ENCODE measurements around the gene CCNL2. TPM values are rescaled to one million over a fixed set of nuclear protein-coding genes. Genes with fewer than 3 reads are reported as not detected.
A peak's percentile ranks its signal among the peaks of the same experiment; 100 is the strongest.

CCNL2 gene
- total RNA-seq, 1 experiment from 2014 or later, result 35.2 TPM

DNA sequence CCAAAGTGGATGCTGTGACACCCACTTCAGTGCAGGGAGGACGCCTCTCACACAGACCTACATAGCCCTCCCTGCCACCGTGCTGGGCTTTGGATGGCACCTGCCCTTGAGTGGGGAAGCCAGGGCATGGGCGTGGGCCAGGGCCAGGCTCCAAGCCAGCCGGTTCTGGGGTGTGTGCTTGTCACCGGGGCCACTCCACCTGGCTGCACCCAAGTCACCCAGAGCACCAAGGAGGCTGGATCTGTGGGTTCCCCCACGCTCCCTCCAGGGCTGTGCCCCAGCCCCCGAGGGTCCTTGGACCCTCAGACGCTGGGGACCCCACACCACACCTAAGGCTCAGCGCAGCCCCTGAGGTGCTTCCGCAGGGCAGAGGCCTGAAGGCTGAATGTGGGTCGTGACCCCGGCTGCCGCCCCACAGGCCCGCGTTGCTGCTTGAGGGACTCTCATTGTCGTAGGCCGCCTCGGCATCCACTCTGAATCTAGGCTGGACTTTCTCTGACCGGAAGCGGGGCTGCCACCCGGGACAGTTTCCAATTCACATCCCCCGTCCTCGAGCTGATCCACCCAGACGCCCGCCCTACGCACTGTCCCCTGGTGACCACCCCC lies 42.2 kb downstream of the CCNL2 start:
- peak; percentile 22 for DNase-seq (ENCODE audit: low read depth)

DNA sequence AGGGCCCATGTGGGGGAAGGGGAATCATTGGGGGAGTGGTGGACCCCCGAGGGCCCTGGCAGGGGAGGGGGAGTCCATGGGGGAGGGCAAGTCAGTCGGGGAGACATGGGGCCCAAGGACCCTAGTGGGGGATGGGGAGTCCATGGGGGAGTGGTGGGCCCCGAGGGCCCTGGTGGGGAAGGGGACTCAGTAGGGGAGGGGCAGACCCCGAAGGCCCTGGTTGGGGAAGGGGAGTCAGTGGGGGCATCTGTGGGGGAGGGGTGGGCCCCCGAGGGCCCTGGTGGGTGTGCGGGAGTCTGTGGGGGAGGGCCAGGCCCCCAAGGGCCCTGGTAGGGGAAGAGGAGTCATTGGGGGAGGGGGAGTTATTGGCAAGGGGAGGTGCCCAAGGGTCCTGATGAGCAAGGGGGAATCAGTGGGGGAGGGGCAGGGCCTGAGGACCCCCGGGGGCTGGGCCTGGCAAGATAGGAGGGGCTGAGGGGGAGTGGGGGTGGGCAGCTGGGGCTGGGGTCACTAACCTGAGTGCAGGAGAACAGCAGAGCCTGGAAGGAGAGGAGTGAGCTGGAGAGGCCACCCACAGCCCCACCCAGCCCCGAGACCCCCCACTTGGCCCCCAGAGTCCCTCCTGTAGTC lies 42.9 kb downstream of the CCNL2 start:
- no peak for DNase-seq (ENCODE audit: low read depth)

DNA sequence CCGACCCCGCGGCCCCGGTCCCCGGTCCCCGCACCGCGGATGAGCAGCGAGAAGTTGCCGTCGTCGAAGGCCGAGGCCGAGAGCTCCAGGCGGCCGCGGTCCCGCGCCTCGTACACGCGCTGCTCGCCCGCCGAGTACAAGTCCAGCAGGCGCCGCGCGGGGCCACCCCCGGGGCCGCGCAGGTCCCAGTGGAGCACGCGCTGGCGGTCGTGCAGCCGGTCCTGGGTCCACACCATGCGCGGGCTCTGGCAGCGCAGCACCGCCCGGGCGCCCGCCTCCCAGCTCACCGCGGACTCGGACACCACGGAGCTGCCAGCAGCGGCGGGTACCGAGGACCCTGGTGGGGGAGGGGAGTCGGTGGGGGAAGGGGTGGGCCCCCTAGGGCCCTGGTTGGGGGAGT lies 43.7 kb downstream of the CCNL2 start:
- peak; percentile 25 for DNase-seq (ENCODE audit: low read depth)

DNA sequence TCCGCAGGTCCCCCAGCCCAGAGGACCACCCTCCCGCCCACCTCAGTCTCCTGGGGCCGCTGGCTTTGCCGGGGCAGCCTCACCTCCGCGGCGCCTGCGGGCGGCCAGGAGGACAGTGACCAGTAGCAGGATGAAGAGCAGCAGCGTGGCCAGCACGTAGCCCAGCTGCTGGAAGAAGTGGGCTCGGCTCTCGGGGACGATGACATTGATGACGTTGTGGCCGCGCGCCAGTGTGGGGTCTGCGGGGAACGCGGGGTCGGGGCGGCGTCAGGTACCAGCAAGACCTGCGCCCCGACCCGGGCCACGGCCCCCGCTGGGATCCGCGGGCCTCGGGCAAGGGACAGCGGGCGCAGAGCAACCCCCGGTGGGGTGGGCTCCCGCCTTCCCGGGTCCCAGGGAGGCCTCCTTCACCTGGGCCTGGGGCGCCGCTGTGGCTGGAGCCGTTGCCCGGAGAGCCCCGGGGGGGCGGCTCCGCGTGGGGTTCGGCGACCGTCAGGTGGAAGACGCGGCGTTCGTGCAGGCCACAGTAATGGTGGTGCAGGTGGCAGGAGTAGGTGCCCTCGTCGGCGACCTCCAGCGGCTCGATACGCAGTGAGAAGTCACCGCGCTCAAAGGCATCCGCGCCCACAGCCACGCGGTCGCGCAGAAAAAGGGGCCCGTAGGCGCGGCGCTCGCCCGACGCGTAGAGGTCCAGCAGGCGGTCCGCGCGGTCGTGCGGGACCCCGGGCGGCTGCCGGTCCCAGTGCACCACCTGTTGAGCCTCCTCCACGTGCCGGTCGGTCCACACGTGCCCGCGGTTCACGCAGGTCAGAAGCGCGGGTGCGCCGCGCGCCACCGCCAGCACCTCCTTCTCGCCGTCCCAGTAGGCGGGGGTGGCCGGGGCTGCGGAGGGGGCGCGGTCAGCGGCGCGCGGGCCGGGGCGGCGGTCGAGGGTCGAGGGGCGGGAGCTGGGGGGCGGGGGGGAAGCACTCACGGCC lies 44.6 kb downstream of the CCNL2 start:
- DNase-seq (ENCODE audit: low read depth), result no peak

DNA sequence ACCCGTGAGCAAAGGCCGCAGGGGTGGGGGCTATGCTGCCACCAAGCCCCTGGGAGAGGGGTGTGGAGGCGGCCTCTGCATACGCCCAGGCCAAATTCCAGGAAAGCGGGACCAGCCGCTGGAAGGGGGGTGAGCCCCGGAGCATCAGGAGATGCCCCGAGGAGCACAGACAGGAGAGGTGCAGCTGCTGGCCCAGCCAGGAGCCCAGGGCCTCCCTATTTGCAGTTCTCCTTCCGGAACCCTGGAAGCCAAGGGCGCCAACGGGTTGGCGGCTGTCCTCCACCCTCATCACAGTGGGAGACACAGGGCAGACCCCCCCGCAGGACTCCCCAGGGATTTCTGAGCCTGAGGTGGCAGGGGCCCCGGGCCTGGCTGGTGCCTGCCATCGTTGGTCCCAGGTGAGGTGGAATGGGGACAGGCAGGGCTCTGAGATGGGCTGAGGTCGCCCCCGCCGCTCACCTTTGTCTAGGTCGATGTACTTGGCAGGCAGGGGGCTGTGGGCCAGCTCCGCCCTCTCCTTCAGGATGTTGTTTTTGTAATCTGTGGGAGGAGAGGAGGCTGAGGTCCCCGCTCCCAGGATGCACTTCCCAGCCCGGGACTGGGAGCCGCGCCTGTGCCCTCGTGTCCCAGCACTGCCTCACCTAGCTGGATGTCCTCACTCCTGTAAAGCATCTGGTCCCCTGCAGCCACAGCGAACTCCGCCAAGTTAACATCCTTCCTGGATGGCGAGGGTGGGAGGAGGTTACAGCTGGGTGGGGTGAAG lies 45.6 kb downstream of the CCNL2 start:
- peak; percentile 18 for DNase-seq (ENCODE audit: low read depth)

DNA sequence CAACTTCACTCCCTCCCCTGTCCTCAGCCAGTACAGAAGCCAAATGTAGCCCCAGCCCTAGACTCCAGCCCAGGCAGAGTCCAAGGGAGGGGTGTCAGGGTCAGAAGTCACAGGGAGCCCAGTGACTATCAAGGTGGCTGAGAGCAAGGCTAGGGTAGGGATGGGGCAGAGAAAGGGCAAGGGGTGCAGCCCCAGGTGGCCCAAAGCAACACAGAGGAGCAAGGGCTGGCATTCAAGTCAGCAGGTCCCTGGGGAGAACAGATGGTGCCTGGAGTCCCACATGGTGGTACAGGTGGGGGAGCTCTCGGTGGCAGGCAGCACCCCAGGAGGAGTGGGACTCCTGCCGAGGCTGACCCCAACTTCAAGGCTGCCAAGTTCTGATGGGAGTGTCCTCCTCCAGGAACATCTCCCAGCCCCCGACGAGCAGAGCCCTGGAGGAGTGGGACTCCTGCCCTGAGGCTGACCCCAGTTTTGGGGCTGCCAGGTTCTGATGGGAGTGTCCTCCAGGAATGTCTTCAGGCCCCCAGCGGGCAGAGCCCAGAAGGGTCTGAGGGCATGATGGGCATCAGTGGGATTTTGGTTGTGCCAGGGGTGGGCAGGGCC lies 46.2 kb downstream of the CCNL2 start:
- DNase-seq (ENCODE audit: low read depth), result no peak

DNA sequence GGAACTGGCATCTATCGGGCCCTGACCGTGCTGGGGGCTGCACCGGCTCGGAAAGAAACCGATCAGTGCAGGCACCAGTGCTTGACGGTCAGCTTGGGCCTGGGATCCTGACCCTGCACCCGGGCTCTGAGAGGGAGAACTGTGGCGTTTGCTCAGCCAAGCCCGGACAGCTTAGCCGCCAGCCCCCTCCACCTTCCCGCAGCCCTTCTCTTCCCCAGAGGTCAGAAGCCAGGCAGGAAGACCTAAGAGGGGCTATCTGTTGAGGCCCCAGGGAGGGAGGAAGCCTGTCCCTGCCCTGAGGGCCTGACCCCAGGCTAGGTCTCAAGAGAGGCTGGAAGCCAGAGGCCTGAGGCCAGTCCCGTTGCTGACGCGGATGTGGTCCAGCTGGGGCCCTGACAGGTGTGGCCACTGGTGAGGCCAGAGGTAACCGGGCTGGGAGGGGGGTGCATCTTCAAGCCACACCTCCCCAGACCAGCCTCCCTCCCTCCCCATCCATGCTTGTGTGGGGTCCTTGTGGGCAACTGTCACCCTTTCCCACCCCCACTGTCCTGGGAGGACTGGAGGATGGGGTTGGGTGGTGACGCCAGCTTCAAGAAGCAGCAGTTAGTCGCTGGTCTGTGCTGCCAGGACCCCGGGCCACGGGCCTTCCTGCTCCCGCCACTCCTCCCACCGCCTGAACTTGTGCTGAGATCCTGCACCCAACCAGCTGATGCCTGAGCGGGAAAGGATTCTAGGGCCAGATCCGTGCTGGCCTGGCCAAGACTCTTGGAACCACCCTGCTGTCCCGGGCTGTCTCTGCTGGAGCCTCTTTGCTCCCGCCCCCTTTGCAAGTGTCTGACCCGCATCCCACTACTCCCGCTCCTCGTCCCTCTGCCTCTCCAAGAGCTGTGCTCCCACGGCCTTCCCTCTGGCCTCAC lies 47.4 kb downstream of the CCNL2 start:
- DNase-seq (ENCODE audit: low read depth), result peak; percentile 22

DNA sequence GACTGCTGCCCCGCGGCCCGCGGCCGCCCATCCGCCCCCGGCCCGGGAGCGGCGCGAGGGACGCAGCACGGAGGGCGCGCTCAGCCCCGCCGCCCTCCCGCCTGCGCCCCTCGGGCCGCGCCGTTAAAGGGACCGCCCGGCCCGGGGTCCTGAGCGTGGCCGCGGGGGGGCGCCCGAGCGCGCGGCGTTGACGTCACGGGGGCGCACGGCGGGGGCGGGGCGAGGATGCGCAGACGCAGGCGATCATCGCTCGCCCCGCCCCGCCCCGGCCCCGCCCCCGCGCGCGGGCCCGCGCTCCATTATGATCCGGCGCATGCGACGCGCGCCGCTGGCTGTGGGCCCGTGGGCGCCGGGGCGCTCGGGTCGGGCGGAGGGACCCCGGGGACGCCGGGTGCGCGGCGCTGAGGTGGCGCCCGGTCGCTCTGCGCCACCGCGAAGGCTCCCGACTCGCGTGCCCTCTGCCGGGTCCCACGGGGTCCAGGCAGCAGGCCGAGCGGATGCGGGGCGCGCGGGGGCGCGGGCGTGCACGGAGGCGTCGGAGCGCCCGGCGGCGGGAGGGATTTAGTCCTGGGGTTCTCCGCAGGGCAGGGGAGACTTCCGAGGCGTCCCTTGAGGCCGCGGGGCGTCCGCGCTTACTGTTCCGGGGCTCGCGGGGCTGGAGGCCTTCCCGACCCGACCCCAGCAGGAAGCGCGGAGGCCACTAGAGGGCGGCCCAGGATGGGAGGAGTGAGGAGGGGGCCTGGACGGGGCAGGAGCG lies 49.7 kb downstream of the CCNL2 start, which contains the start of gene DVL1:
Gene DVL1, minus strand, starts transcription at position 163 of the 757 bp plus-strand sequence. CDS start 353 bp downstream, outside the sequence.
- DNase-seq (ENCODE audit: low read depth), result peak; percentile 60

DNA sequence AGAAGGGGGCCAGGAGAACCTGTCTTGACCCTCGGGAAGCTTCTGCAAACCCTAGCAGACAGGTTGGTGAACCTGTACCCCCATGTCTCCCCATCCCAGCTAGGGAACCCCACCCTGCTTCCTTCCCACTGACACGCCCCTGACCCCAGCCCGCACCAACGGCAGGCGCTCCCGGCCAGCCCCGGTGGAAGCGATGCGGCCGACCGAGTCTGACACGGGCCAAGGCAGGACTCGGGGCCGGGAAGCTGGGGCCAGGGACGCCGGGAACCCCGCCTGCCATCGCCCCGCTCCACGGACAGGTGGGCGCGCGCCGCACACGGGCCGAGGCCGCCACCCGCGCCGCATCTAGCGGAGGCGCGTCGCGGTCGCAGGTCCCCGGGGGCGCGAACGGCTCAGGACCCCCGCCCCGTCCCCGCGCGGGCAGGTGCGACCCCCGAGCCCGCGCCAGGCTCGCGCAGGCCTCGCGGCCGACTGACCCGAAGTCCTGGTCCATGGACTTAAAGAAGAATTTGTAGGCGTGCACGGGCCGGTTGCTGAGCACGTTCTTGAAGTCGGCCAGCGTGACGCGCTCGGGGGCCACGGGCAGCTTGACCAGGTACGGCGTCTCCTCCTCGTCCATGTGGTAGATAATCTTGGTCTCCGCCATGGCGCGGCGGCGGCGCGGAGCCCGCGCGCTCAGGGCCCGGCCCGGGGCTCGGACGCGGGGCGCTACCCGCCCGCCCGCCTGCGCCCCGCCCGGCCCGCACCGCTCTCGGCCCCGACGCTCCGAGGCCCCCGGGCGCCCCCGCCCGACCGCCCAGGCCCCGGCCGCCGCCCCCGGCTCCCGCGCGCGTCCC lies 50.5 kb downstream of the CCNL2 start:
- DNase-seq (ENCODE audit: low read depth), result peak; percentile 50

DNA sequence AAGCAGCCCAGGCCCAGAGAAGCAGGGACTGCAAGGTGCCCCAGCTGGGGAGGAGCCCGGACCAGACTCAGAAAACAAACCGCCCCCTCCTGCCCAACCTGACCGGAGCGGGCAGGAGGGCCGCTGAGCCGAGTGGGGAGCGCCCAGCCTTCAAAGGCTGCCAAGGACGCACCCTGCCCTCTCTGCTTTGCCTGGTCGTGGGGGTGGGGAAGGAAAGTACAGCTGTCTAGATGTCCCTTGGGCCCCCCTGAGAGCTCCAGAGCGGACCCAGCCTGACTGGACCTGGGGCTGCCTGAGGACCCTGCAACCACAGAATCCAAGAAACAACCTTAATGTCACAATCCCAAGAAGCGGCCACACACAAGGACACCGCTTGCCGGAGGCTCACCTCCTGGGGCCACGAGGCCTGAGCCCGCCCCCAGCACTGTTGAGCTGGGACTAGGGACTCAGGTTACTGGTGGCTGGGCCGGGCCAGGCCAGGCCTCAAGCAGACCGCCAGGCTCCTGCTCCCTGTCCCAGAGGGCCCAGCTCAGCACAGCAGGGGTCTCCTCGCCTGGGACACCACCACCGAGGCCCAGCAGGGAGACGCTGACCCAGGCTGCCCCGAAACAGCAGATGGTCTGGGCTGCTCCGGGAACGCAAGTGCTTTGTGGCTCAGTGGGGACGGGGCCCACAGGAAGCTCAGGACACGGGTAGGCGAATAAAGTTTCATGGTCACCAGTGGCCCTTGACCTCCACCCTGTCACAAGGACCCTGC lies 51.3 kb downstream of the CCNL2 start:
- DNase-seq (ENCODE audit: low read depth), result peak; percentile 32

DNA sequence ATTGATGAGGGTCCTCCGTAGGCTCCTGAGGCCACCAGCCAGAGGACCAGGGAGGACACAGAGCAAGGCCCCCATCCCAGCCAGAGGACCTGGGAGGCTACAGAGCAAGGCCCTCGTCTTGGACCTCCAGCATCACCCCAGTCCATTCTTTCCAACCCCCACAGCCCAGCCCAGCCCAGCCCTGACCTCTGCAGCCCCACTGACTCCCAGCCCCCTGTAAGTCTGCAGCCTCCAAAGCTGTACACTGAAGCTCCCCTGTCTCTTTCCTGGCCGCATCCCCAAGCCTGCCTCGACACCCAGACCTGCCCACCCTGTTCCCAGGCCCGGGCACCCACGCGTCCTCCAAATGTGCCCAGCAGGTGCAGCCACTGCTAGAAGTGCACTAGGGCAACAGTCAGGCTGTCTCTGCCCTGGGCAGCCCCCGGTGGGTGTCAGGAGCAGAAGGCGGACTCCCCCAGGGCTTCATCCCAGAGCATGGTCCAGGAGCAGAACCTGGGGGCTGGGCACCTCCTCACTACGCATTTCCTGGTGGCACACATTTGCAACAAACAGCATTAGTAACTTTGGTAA lies 52.0 kb downstream of the CCNL2 start:
- no peak for DNase-seq (ENCODE audit: low read depth)

DNA sequence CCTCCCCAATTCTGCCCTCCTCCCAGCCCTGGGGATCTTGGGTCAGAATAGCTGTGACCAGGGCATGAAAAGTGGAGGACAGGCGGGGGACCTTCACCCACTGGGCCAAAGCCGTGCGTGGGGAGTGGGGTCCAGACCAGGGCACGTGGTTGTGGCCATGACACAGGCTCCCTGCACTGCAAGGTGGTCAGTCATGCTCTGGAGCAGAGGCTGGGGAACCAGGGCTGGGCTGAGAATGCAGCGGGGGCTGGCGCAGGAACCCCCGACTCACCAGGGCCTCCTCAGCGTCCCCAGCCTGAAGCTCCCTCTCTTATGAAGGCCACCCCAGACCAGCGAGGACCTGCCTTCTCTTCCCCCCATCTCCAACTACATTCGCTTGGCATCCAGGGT lies 52.6 kb downstream of the CCNL2 start:
- DNase-seq (ENCODE audit: low read depth), result no peak

DNA sequence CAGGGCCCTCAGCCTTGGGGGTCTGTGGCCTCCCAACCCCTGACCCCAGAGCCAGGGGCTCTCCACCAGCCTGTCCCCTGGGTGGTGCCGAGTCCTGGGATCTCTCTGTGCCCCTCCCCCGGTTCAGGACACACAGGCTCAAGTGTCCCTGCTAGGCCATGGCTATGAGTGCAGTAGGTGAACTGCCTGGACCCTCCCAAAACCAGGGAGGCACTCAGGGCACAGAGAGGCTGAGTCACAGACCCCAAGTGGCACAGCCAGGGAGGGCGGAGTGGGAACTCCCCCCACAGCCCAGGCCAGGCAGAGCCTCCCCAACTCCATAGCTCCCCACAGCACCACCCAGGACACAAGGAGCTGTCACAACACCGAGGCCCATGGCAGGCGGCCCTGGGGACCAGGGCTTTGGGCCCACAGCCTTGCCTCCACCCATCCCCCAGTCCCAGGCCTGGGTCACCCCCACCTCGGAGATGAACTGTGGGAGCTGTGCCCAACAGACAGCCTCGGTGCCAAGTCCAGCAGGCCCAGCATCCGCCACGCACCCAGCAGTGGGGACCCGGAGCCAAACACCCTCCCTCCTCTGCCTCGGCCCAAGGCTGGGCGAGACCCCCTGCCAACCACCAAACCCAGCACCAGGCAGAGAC lies 53.2 kb downstream of the CCNL2 start:
- no peak for DNase-seq (ENCODE audit: low read depth)

DNA sequence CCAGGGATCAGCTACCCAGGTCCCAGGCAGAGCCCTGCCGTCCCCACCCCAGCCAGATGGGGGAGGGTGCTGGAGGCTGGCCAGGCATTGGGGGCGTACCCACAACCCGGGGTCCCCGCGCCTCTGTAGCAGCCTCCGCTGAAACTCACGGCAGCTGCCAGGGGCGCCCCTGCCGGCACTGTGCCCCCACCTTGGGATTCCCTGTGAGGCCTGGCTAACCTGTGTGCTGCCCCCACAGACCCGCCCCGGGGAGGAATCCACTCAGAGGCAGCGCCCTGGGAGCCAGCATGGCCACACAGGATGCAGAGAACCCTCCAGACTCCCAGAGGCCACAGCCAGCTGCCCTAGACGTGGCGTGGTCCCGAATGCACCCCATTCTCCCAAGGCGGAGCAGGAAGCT lies 53.8 kb downstream of the CCNL2 start:
- DNase-seq (ENCODE audit: low read depth), result peak; percentile 30

DNA sequence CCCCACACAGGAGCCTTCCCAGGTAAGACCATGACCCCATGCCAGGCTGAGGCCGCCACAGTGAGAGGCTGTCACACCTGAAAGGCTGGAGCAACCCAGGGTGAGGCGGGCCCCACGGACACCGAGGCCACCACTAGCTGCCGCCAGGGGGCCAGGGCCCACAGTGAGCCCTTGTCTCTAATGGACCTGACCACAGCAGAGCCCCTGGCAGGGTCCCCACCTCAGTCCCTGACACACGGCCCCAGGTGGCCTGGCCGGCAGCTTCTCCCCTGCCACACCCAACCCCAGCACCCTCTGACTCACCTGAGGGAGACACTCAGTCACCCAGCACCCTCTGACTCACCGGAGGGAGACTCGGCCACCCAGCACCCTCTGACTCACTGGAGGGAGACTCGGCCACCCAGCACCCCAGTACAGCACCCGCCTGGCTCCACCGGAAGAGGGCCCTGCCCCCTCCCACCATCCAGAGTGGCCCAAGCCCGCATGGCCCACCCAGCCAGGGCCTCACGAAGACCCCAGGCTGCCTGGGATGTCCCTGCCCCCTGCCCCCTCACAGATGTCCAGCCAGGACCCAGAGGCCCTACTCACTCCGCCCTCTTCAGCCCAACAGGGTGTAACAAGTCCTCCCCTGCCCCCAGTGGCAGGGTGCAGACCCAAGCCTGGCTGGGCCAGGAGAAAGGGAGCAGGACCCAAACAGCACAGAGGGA lies 54.3 kb downstream of the CCNL2 start:
- peak; percentile 81 for DNase-seq (ENCODE audit: low read depth)

DNA sequence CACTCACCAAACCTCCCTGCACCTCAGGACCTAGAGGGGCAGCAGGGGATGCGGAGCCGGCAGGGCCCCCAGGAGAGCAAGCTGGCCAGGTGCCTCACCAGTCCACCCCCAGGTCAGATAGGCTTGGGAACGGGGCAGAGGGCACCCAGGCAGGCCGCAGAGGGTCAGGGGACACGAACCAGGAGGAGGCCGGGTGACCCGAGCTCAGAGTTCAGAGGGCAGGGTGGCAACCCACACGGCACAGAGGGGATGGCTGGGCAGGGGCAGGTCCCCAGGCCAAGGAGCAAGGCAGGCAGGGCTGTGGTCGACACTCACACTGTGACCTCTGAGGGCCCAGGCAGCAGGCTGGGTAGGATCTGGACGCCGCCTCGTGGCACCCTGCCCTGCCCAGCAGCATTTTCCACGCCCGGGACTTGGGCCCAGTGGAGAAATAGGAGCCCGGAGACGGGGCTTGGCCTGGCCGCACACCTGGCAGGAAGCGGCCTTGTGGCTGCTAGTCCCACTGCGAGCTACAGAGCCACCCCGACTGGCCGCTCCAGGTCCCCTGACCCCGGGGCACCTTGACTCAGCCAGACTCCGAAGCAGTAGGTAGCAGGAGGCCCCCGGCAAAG lies 55.2 kb downstream of the CCNL2 start:
- no peak for DNase-seq (ENCODE audit: low read depth)

Measured in M059J (cell line).